22Rv1 (cell line): ENCODE data around the gene MOSPD2.

ENCODE experiments used
- H3K27ac ChIP-seq: fragments of 450-650 bp; 2 replicates; pipeline ENCODE4 v1.5.1; 2017
- CTCF ChIP-seq: fragments of 450-650 bp; IDR thresholded peaks from 2 replicates; pipeline ENCODE4 v1.5.1; 2017; ENCODE audit warnings: mild to moderate bottlenecking
- ZFX ChIP-seq: fragments of 450-650 bp; IDR thresholded peaks from 2 replicates; pipeline ENCODE4 v1.6.1; 2017; ENCODE audit warnings: antibody characterized with exemption, borderline replicate concordance

Gene MOSPD2

GRCh38 chrX:14939644-14940043, 66.4 kb downstream of the MOSPD2 start:
- TF ChIP-seq ZFX = no peak
- no peak for TF ChIP-seq CTCF
- no peak overlapping the region for H3K27ac ChIP-seq

- TF ChIP-seq CTCF = no peak
- no peak for TF ChIP-seq ZFX
- no peak overlapping the region for H3K27ac ChIP-seq
Measured at GRCh38 chrX:14941301-14941700, 68.1 kb downstream of the MOSPD2 start.

- TF ChIP-seq ZFX (no peak), CTCF (no peak)
- no peak overlapping the region for H3K27ac ChIP-seq
Measured at GRCh38 chrX:14942341-14942740, 69.1 kb downstream of the MOSPD2 start.

GRCh38 chrX:14943962-14944361, 70.7 kb downstream of the MOSPD2 start:
- H3K27ac ChIP-seq = no peak overlapping the region
- TF ChIP-seq CTCF (no peak), ZFX (no peak)

- TF ChIP-seq CTCF (no peak), ZFX (no peak)
- no peak overlapping the region for H3K27ac ChIP-seq
Measured at GRCh38 chrX:14946606-14947155, 73.5 kb downstream of the MOSPD2 start.

- no peak for TF ChIP-seq ZFX
- TF ChIP-seq CTCF = no peak
- no peak overlapping the region for H3K27ac ChIP-seq
Measured at GRCh38 chrX:14948691-14949090, 75.5 kb downstream of the MOSPD2 start.

- no peak overlapping the region for H3K27ac ChIP-seq
- no peak for TF ChIP-seq CTCF
- no peak for TF ChIP-seq ZFX
Measured at GRCh38 chrX:14956813-14957582, 83.8 kb downstream of the MOSPD2 start.
